NB4 (cell line): ENCODE measurements around the gene MORF4L2.
"Not testable (repeated sequence)": the region's sequence is repeated elsewhere in the genome, so short reads cannot be mapped to it uniquely, and the experiment has no call there.

Source experiments
- DNase-seq: peaks from one replicate; pipeline ENCODE4 v3.0.0; 2010; ENCODE audit warnings: low read depth
- H3K4me3 ChIP-seq: one replicate; pipeline ENCODE4 v1.5.1; 2011; ENCODE audit warnings: mild to moderate bottlenecking, low read depth, low read length, moderate library complexity
- MYC ChIP-seq: IDR thresholded peaks from 2 replicates; pipeline ENCODE4 v1.6.1; 2011; ENCODE audit warnings: low read depth, low read length
- POLR2A ChIP-seq: IDR thresholded peaks from 2 replicates; pipeline ENCODE4 v1.6.1; 2011; ENCODE audit warnings: mild to moderate bottlenecking; ENCODE audit not compliant: insufficient read length; ENCODE audit errors: extremely low read depth
- TF ChIP-seq, protein P1 (sequence below): IDR thresholded peaks from one replicate; pipeline ENCODE4 v1.5.1; 2012; ENCODE audit warnings: low read depth, low read length
- TF ChIP-seq, protein P2 (sequence below): IDR thresholded peaks from 2 replicates; pipeline ENCODE4 v1.6.1; 2011; ENCODE audit warnings: low read depth, low read length

Gene MORF4L2

DNA sequence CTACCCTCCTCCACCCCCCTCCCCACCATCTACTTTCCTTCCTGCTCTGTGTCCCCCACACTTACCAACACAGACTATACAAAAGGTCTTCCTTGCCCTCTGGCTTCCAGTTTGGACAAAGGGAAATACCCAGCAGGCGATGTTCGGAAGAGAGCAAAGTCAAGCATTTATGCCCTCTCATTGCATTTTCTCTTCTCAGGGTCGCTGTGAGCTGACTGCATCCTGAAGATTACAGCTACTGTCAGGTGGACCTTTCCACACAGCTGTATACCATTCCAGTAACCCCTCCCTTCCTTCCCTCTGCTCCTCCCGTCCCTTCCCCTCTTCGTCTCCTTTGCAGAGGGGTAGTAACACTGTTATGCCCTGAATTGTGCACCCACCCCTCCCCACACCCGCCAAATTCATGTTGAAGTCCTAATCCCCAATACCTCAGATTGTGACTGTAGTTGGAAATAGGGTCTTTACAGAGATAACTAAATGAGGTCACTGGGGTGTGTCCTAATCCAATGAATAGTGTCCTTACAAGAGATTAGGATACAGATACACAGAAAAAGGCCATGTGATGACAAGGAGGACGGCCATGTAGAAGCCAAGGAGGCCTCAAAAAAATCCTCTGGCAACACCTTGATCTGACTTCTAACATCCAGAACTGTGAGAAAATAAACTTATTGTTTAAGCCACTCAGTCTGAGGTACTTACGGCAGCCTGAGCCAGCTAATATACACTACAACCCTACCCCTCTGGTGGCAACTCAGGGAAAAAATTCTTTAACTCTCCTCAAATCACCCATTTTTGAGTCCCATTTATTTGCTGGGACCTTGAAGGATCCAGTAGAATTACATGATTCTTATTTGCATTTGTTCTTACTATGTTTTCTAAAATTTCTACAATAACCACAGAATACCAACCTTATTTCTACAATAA is 11.7 kb downstream of the MORF4L2 start:
- TF ChIP-seq POLR2A (no peak), MYC (no peak)
- TF ChIP-seq, protein P1, sequence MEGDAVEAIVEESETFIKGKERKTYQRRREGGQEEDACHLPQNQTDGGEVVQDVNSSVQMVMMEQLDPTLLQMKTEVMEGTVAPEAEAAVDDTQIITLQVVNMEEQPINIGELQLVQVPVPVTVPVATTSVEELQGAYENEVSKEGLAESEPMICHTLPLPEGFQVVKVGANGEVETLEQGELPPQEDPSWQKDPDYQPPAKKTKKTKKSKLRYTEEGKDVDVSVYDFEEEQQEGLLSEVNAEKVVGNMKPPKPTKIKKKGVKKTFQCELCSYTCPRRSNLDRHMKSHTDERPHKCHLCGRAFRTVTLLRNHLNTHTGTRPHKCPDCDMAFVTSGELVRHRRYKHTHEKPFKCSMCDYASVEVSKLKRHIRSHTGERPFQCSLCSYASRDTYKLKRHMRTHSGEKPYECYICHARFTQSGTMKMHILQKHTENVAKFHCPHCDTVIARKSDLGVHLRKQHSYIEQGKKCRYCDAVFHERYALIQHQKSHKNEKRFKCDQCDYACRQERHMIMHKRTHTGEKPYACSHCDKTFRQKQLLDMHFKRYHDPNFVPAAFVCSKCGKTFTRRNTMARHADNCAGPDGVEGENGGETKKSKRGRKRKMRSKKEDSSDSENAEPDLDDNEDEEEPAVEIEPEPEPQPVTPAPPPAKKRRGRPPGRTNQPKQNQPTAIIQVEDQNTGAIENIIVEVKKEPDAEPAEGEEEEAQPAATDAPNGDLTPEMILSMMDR: no peak
- TF ChIP-seq, protein P2, sequence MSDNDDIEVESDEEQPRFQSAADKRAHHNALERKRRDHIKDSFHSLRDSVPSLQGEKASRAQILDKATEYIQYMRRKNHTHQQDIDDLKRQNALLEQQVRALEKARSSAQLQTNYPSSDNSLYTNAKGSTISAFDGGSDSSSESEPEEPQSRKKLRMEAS: no peak
- DNase-seq: no peak
- H3K4me3 ChIP-seq: no peak overlapping the region

DNA sequence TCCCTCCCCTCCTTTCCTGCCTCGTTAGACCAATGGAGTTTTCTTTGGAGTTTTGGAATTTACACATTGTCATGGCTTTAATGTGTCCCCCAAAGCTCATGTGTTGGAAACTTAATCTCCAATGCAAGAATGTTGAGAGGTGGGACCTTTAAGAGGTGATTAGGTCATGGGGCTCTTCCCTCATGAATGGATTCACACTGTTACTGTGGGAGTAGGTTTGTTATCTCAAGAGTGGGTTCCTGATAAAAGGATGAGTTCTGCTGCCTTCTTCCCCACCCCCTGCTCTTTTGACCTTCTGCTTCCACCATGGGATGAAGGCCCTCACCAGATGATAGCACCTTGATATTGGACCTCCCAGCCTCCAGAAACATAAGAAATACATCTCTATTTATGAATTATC is 16.8 kb downstream of the MORF4L2 start:
- TF ChIP-seq MYC (no peak), POLR2A (no peak)
- TF ChIP-seq, protein P1: no peak
- TF ChIP-seq, protein P2: no peak
- no peak overlapping the region for H3K4me3 ChIP-seq
- DNase-seq: no peak

DNA sequence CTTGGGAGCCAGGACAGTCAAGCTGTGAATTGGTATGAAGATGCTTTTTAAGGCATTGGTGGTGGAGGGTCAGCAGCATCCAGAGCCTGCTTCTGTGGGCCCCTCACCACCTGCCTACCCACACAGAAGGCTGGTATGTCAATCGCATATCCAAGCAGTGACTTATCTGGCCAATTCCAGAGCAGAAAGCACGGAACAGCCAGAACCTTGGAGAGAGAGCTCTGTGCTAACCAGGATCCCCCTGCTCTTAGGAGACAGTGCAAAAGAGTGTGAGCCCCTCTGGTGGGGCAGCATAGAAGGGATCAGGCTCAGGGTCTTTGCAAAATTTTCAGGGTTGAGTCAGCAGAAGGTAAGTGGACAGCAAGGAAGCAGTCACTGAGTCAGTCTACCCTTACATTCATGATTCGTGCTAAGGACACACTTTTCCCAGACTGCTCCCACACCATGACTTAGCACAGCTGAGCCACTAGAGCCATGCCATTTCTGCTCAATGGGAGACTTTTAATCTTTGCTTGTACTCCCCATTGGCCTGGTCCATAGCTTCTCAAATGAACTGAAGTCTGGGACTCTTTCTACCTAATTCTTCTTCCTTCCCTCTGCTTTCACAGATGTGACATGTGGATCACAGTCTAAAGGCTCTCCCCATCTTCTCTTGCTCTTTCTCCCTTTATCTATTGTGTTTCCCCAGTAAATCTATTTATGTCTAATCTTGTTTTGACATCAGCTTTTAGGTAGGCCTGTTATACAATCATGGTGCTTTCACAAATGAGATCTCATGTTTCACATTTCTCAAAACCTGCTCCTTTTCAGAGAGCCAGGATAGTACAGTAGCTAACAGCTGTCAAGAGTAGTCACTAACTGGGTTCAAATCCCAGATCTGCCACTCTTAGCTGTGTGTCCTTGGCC is 20.0 kb downstream of the MORF4L2 start:
- no peak for DNase-seq
- H3K4me3 ChIP-seq: no peak overlapping the region
- TF ChIP-seq, protein P2: no peak
- no peak for TF ChIP-seq POLR2A
- TF ChIP-seq, protein P1: no peak
- no peak for TF ChIP-seq MYC

DNA sequence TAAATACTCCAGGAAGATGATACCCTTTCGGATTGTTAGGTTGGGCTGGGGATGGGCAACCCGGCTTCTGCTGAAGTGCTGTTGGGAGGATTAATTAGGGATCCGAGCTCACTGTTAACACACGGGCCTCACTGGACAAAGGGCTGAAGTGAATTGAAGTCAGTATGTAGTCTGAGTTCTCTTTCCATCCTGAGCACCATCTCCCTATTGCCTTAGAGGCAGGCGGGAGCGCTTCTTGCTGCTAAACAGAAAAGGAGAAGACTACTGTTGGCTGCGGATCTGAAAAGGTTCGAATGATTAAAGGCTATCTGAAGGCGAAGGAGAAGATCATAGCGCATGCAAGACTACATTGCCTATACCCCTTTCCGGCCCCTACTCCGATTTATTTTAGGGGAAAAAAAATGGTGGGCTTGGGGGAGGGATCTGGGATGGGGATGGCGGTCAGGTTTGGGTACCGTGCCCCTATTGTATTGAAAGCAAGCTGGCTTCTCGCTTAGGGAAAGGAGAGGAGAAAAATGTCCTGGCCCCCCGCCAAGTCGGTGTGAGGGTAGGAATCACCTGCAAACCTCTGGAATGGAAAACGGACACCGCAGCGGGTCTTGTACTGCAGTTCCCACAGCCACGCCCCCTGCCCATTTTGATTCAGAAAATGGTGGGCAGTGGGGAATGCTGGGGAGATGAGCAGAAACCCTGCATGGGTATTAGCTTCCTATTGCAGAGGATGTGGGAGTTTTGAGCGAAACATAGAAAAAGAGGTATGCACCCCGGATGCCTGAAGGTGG is 22.3 kb downstream of the MORF4L2 start:
- no peak for TF ChIP-seq POLR2A
- TF ChIP-seq, protein P2: no peak
- TF ChIP-seq, protein P1: no peak
- no peak for TF ChIP-seq MYC

DNA sequence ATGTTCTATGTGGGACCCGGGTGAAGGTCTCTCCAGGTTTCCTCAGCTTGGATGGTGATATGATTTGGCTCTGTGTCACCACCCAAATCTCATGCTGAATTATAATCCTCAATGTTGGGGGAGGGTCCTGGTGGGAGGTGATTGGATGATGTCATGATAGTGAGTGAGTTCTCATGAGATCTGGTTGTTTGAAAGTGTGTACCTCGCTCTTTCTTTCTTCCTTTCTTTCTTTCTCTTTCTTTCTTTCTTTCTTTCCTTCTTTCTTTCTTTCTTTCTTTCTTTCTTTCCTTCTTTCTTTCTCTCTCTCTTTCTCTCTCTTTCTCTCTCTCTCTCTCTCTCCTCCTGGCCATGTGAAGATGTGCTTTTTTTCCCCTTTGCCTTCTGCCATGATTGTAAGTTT is 27.0 kb downstream of the MORF4L2 start:
- H3K4me3 ChIP-seq, DNase-seq: not testable (repeated sequence)

More for the DNA sequence above, 22.3 kb downstream of the MORF4L2 start:
- H3K4me3 ChIP-seq: no peak overlapping the region
- no peak for DNase-seq
